Uterus (tissue), 4 donors: ENCODE data around the gene OR52B2. TPM values are rescaled to one million over a fixed set of nuclear protein-coding genes. Genes with fewer than 3 reads are reported as not detected.

Source experiments
- DNase-seq, 2 donors: peaks; one replicate each; pipeline ENCODE4 v3.0.0-alpha.2; 2019 to 2020
- H3K27ac ChIP-seq, 2 donors: fragments of 200-600 bp; sonication (generic); 1 replicate in 1 of 2; 2 replicates in 1 of 2; pipeline ENCODE4 v1.5.1; 2016 to 2018
- H3K27me3 ChIP-seq, 2 donors: fragments of 200-600 bp; sonication (generic); one replicate each; pipeline ENCODE4 v1.5.1; 2018 to 2019; ENCODE audit warnings: control low read depth in 1 of 2
- H3K36me3 ChIP-seq, 2 donors: fragments of 200-600 bp; sonication (generic); one replicate each; pipeline ENCODE4 v1.5.1; 2019; ENCODE audit warnings: control low read depth in 1 of 2
- H3K4me1 ChIP-seq, 2 donors: fragments of 200-600 bp; sonication (generic); one replicate each; pipeline ENCODE4 v1.5.1; 2018 to 2019; ENCODE audit warnings: control low read depth in 1 of 2
- H3K4me3 ChIP-seq, 2 donors: fragments of 200-600 bp; sonication (generic); 1 replicate in 1 of 2; 2 replicates in 1 of 2; pipeline ENCODE4 v1.5.1; 2018 to 2019; ENCODE audit warnings: mild to moderate bottlenecking in 1 of 2
- H3K9me3 ChIP-seq, 2 donors: fragments of 200-600 bp; sonication (generic); one replicate each; pipeline ENCODE4 v1.5.1; 2019; ENCODE audit warnings: control low read depth in 1 of 2
- CTCF ChIP-seq, 4 experiments: fragments of 200-600 bp in 2 of 4; fragments of 450-650 bp in 2 of 4; sonication (generic) in 2 of 4; IDR thresholded peaks; one replicate each; pipeline ENCODE4 v1.5.1; 2016 to 2019; ENCODE audit warnings: antibody characterized with exemption in 4 of 4, mild to moderate bottlenecking in 2 of 4, moderate library complexity in 1 of 4
- POLR2A ChIP-seq, 2 donors: fragments of 450-650 bp; IDR thresholded peaks; one replicate each; pipeline ENCODE4 v1.6.1; 2016; ENCODE audit warnings: antibody characterized with exemption in 2 of 2, mild to moderate bottlenecking in 1 of 2, moderate library complexity in 1 of 2
- intact Hi-C: fragments of 100-400 bp; cut with DNase I; formaldehyde crosslinking; loops from one replicate; pipeline ENCODE4 v1.15.1; 2023; ENCODE audit warnings: low total_unique reads
- total RNA-seq, 4 donors: library from RNA; depleted of rRNA in 3 of 4; stranded (reverse); fragments of >200 nt in 3 of 4; gene quantifications; one replicate each; pipeline versions ENCODE4 v1.1.0 to v1.2.4, GENCODE V29; 2014 to 2023
- donor health status: DM: yes; HTN: yes; CAD: no.

The OR52B2 gene
- total RNA-seq, 4 donors from 2014 or later = not detected

- intact Hi-C loops = no loop called here
- no peak overlapping the region for H3K4me3 ChIP-seq
- no peak overlapping the region for H3K27ac ChIP-seq
- H3K4me1 ChIP-seq = no peaks in the 10 kb centered on the region
- H3K36me3 ChIP-seq = no peaks in the 10 kb centered on the region
- no peaks in the 10 kb centered on the region for H3K9me3 ChIP-seq
- DNase-seq = no peak
- H3K27me3 ChIP-seq = no peaks in the 10 kb centered on the region
- TF ChIP-seq CTCF (IDR thresholded peaks at IDR 0.05) (no peak), POLR2A (IDR thresholded peaks at IDR 0.05) (no peak)
Measured at GRCh38 chr11:6203327-6203726, 33.2 kb upstream of the OR52B2 start.

- intact Hi-C loops = no loop called here
- Histone ChIP-seq H3K4me3 (no peak overlapping the region), H3K27me3 (no peaks in the 10 kb centered on the region), H3K36me3 (no peaks in the 10 kb centered on the region), H3K9me3 (no peaks in the 10 kb centered on the region), H3K27ac (no peak overlapping the region), H3K4me1 (no peaks in the 10 kb centered on the region)
- no peak for TF ChIP-seq POLR2A (IDR thresholded peaks at IDR 0.05)
- no peak for TF ChIP-seq CTCF (IDR thresholded peaks at IDR 0.05)
- no peak for DNase-seq
Measured at GRCh38 chr11:6202041-6202440, 31.9 kb upstream of the OR52B2 start.

- Histone ChIP-seq H3K36me3 (no peaks in the 10 kb centered on the region), H3K9me3 (no peaks in the 10 kb centered on the region), H3K4me1 (no peaks in the 10 kb centered on the region), H3K27me3 (no peaks in the 10 kb centered on the region), H3K4me3 (no peak overlapping the region), H3K27ac (no peak overlapping the region)
- no peak for DNase-seq
- TF ChIP-seq CTCF (IDR thresholded peaks at IDR 0.05) = no peak
- TF ChIP-seq POLR2A (IDR thresholded peaks at IDR 0.05) = no peak
- intact Hi-C loops = no loop called here
Measured at GRCh38 chr11:6201481-6201880, 31.4 kb upstream of the OR52B2 start.

DNA sequence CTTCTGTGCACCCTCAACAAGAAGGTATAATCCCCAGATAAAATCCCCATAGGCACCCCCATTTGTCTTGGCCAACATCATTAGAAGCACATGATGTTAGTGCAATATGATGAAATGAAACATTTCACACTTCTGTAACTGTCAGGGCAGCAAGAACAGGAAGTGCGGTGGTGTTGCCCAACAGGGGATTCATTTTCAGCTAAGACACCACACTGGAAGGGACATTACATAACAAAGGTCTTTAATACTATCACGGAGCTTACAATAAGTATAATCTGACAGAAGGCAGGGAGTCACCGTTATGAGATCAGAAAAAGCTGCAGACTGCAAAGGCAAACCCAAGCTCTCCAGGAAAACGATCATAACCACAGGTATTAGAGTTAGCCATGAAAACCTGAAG is 30.8 kb upstream of the OR52B2 start:
- DNase-seq = no peak
- intact Hi-C loops = no loop called here
- Histone ChIP-seq H3K27ac (no peak overlapping the region), H3K4me1 (no peaks in the 10 kb centered on the region), H3K36me3 (no peaks in the 10 kb centered on the region), H3K4me3 (no peak overlapping the region), H3K27me3 (no peaks in the 10 kb centered on the region), H3K9me3 (no peaks in the 10 kb centered on the region)
- TF ChIP-seq POLR2A (IDR thresholded peaks at IDR 0.05) (no peak), CTCF (IDR thresholded peaks at IDR 0.05) (no peak)

DNA sequence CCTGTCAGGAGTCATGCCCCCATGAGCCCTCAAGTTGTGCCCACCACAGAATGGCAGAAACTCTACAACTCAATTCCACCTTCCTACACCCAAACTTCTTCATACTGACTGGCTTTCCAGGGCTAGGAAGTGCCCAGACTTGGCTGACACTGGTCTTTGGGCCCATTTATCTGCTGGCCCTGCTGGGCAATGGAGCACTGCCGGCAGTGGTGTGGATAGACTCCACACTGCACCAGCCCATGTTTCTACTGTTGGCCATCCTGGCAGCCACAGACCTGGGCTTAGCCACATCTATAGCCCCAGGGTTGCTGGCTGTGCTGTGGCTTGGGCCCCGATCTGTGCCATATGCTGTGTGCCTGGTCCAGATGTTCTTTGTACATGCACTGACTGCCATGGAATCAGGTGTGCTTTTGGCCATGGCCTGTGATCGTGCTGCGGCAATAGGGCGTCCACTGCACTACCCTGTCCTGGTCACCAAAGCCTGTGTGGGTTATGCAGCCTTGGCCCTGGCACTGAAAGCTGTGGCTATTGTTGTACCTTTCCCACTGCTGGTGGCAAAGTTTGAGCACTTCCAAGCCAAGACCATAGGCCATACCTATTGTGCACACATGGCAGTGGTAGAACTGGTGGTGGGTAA is 29.2 kb upstream of the OR52B2 start, which contains the start of gene OR52W1:
TSS of gene OR52W1 (plus strand) at position 51 of the 637 bp plus-strand sequence. CDS start at position 51, 0 bp downstream.
- Histone ChIP-seq H3K27me3 (no peaks in the 10 kb centered on the region), H3K36me3 (no peaks in the 10 kb centered on the region), H3K4me3 (no peak within 1 kb of the TSS), H3K4me1 (no peaks in the 10 kb centered on the region), H3K27ac (no peak within 1 kb of the TSS), H3K9me3 (no peaks in the 10 kb centered on the region)
- intact Hi-C loops = no loop called here
- TF ChIP-seq POLR2A (IDR thresholded peaks at IDR 0.05) = no peak
- TF ChIP-seq CTCF (IDR thresholded peaks at IDR 0.05) = no peak
- DNase-seq = no peak
